ENCODE results near the gene RASSF3. TPM values are rescaled to one million over a fixed set of nuclear protein-coding genes. Genes with fewer than 3 reads are reported as not detected.

Gene RASSF3
- total RNA-seq, 4 donors from 2014 or later, result 5.2 to 11.5 (median 7.0) TPM

- no peak overlapping the region for H3K4me3 ChIP-seq
- in situ Hi-C loops (cut with MboI; ENCODE audit: low sequenced_read_pairs in 4 of 4), result no loop called here
- peaks cover 3 to 55% of the 10 kb centered on the region in 2 donors for H3K36me3 ChIP-seq
- intact Hi-C loops (cut with DNase I; ENCODE audit: low total_unique reads), result no loop called here
- no peaks in the 10 kb centered on the region for H3K9me3 ChIP-seq
- TF ChIP-seq POLR2A (IDR thresholded peaks at IDR 0.05) (no peak), CTCF (IDR thresholded peaks at IDR 0.05 in 4 of 5, conservative IDR thresholded peaks at IDR 0.05 in 1 of 5) (no peak)
- DNase-seq, result no peak
- H3K27ac ChIP-seq, result no peak overlapping the region
- no peaks in the 10 kb centered on the region for H3K4me1 ChIP-seq
- no peak for ATAC-seq
- no peaks in the 10 kb centered on the region for H3K27me3 ChIP-seq
Measured at GRCh38 chr12:64720884-64721283, 110.6 kb downstream of the RASSF3 start.

GRCh38 chr12:64722835-64723234 is 112.5 kb downstream of the RASSF3 start:
- H3K27me3 ChIP-seq, result no peaks in the 10 kb centered on the region
- in situ Hi-C loops (cut with MboI; ENCODE audit: low sequenced_read_pairs in 4 of 4) (no loop called here), intact Hi-C loops (cut with DNase I; ENCODE audit: low total_unique reads) (no loop called here)
- no peak overlapping the region for H3K27ac ChIP-seq
- DNase-seq (no peak), ATAC-seq (no peak)
- no peak for TF ChIP-seq POLR2A (IDR thresholded peaks at IDR 0.05)
- TF ChIP-seq CTCF (IDR thresholded peaks at IDR 0.05 in 4 of 5, conservative IDR thresholded peaks at IDR 0.05 in 1 of 5), result no peak
- no peaks in the 10 kb centered on the region for H3K9me3 ChIP-seq
- H3K4me1 ChIP-seq, result no peaks in the 10 kb centered on the region
- peaks cover 3 to 54% of the 10 kb centered on the region in 2 donors for H3K36me3 ChIP-seq
- no peak overlapping the region for H3K4me3 ChIP-seq

- Histone ChIP-seq H3K4me1 (no peaks in the 10 kb centered on the region), H3K36me3 (peaks cover 3 to 62% of the 10 kb centered on the region in 2 donors), H3K27ac (no peak overlapping the region), H3K27me3 (no peaks in the 10 kb centered on the region), H3K9me3 (no peaks in the 10 kb centered on the region), H3K4me3 (no peak overlapping the region)
- DNase-seq, result no peak
- TF ChIP-seq POLR2A (IDR thresholded peaks at IDR 0.05), result no peak
- no peak for TF ChIP-seq CTCF (IDR thresholded peaks at IDR 0.05 in 4 of 5, conservative IDR thresholded peaks at IDR 0.05 in 1 of 5)
- no peak for ATAC-seq
- in situ Hi-C loops (cut with MboI; ENCODE audit: low sequenced_read_pairs in 4 of 4) (no loop called here), intact Hi-C loops (cut with DNase I; ENCODE audit: low total_unique reads) (no loop called here)
Measured at GRCh38 chr12:64723630-64724029, 113.3 kb downstream of the RASSF3 start.

GRCh38 chr12:64724201-64724745 is 114.0 kb downstream of the RASSF3 start:
- ATAC-seq, result no peak

More at GRCh38 chr12:64724201-64724745, 114.0 kb downstream of the RASSF3 start:
- Histone ChIP-seq H3K27me3 (no peaks in the 10 kb centered on the region), H3K4me3 (no peak overlapping the region), H3K27ac (no peak overlapping the region), H3K4me1 (no peaks in the 10 kb centered on the region), H3K9me3 (no peaks in the 10 kb centered on the region), H3K36me3 (peaks cover 3 to 61% of the 10 kb centered on the region in 2 donors)
- intact Hi-C loops (cut with DNase I; ENCODE audit: low total_unique reads), result no loop called here
- TF ChIP-seq POLR2A (IDR thresholded peaks at IDR 0.05), result no peak
- no peak for TF ChIP-seq CTCF (IDR thresholded peaks at IDR 0.05 in 4 of 5, conservative IDR thresholded peaks at IDR 0.05 in 1 of 5)
- in situ Hi-C loops (cut with MboI; ENCODE audit: low sequenced_read_pairs in 4 of 4), result no loop called here
- no peak for DNase-seq
